NCI-H2171 (cell line): ENCODE data around the gene ANO1.
"Not testable (repeated sequence)": the region's sequence is repeated elsewhere in the genome, so short reads cannot be mapped to it uniquely, and the experiment has no call there.

Experiments used
- DNase-seq: peaks from one replicate; lab custom pipeline; 2025; lab: John Stamatoyannopoulos, UW

Gene ANO1

GRCh38 chr11:70191495-70192140 is 113.5 kb downstream of the ANO1 start:
- no peak for DNase-seq

GRCh38 chr11:70192666-70193410 is 114.7 kb downstream of the ANO1 start:
- DNase-seq: peak; percentile 51

GRCh38 chr11:70193411-70194292 is 115.5 kb downstream of the ANO1 start:
- no peak for DNase-seq

GRCh38 chr11:70194792-70195791 is 117.0 kb downstream of the ANO1 start:
- no peak for DNase-seq

DNA sequence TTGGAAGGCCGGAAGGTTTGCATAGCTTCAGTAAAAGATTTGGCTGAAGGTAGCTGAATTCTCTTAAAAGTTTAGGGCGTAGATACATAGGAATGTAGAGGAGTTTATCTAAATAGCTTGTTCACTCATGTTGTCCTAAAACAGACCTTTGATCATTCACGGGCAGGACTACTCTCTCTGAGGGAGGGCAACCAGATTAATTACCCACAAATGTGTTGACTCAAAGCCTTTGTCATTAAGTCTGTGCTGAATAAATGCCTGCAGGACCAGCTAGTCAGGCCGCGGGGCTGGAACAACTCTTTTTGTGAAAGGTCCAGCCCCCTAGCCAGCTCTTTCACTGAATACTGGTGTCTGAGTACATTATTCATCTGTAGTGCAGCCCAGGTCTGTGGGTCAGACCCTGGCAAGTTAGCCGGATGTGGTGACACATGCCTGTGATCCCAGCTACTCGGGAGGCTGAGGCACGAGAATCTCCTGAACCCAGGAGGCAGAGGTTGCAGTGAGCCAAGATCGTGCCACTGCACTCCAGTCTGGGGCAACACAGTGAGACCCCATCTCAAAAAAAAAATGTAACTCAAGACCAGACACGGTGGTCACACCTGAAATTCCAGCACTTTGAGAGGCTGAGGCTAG is 122.2 kb downstream of the ANO1 start:
- no peak for DNase-seq

GRCh38 chr11:70201047-70201446 is 122.9 kb downstream of the ANO1 start:
- not testable (repeated sequence) for DNase-seq

- no peak for DNase-seq
These were observed 124.1 kb downstream of the ANO1 start for GRCh38 chr11:70201882-70202861.

DNA sequence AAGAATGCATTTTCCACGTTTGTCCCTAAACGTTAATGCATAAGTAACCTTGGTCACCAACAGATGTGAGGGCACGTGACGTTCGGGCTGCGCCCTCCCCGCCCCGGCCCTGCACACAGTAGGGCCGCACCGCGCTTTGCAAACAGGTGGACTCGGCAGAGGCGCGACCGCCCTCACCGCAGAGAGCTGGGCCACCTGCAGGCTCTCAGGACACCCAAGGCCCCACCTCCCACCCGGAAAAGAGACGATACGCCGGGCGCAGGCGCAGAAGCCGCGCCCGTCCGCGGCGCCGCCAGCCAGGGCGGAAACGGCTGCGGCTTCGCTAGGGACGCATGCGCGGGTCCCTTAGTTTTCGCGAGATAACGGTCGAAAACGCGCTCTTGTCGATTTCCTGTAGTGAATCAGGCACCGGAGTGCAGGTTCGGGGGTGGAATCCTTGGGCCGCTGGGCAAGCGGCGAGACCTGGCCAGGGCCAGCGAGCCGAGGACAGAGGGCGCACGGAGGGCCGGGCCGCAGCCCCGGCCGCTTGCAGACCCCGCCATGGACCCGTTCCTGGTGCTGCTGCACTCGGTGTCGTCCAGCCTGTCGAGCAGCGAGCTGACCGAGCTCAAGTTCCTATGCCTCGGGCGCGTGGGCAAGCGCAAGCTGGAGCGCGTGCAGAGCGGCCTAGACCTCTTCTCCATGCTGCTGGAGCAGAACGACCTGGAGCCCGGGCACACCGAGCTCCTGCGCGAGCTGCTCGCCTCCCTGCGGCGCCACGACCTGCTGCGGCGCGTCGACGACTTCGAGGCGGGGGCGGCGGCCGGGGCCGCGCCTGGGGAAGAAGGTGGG is 125.0 kb downstream of the ANO1 start, which contains the start of gene FADD:
TSS of gene FADD (plus strand) at position 377 of the 831 bp plus-strand sequence. CDS start at position 541, 164 bp downstream.
- peak; percentile 73 for DNase-seq

GRCh38 chr11:70203751-70204465 is 125.8 kb downstream of the ANO1 start:
- no peak for DNase-seq

DNA sequence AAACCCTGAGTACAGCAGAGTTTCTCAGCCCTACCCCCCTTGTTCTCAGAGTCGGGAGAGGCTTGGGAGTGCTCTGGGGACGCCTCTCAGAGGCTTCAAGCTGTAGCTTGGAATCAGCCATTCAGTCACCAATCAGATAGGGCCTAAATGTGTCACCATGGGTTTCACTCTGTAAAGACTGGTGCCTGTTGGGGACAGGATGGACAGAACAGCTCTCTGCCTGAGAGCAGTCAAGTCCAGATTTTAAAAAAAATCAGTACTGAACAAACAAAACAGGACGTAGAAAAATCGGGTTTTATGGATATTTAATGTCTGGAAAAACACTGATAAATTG is 126.3 kb downstream of the ANO1 start:
- no peak for DNase-seq

- no peak for DNase-seq
These were observed 127.1 kb downstream of the ANO1 start for GRCh38 chr11:70205049-70205725.

DNA sequence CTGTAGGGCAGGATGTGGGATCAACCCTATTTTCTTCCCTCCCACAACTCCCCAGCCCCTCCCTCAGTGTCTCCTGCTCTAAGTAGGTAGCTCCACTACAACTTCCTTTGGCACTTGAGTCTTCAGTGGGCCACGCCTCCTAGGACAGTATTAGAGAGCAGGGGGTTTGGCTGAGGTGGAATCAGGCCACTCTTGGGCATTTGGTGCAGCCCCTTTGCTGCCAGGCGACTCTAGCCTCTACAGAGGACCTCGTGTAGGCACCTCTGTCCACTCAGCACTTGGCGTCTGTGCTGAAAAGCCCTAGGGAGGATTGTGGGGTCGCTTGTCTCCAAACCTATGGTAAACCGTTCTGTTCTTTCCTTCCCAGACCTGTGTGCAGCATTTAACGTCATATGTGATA is 127.6 kb downstream of the ANO1 start:
- DNase-seq: no peak

- no peak for DNase-seq
These were observed 128.3 kb downstream of the ANO1 start for GRCh38 chr11:70206226-70206981.

- DNase-seq: no peak
These were observed 128.9 kb downstream of the ANO1 start for GRCh38 chr11:70206982-70207376.

DNA sequence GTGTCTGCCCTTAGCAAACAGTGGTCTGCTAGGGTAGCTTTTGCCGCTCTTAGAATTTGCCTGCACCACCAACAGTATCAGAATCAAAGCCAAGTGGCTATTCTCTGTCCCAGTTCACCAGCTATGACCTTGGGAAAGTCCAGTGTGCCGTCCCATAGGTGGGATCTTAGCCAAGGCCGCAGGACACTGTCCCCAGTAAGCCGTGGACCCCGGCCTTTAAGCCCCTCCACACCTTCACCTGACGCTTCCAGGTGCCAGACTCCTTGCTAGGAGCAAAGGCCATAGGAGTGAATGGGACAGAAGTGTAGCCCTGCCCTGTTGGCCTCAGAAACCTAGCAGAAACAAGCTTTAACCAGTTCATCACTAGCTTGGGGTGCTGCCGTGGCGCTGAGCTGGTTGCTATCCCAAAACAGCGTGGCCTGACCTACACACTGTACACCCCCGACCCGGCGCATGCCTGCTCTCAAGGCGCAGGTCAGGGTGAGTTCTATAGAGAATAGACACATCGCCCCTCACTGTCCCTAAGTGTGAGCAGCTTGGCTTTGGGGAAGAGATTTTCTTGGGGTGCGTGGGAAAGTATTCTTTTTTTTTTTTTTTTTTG is 129.5 kb downstream of the ANO1 start:
- no peak for DNase-seq

DNA sequence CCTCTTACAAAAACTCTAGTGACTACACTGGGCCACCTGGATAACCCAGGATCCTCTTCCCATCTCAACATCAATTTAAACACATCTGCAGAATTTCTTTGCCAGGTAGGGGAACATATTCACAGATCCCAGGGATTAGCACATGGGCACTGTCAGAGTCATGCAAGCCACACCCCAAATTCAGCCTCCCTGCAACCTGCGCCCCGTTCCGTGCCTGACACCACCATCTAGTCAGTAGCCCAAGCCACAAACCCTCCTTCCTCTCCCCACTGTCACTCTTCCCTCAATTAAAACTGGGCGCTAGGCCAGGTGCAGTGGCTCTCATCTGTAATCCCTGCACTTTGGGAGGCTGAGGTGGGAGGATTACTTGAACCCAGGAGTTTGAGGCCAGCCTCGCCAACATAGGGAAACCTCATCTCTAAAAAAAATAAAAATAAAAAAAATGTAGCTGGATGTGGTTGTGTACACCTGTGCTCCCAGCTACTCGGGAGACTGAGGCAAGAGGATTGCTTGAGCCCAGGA is 131.3 kb downstream of the ANO1 start:
- DNase-seq: no peak
